Superior temporal gyrus (tissue), 1 donor: ENCODE results near the gene ADCY9.
"Not testable (repeated sequence)": the region's sequence is repeated elsewhere in the genome, so short reads cannot be mapped to it uniquely, and the experiment has no call there.

Source experiments
- DNase-seq: peaks from one replicate; pipeline ENCODE4 v3.0.0-alpha.2; 2016; ENCODE audit errors: extremely low spot score

ADCY9 gene

DNA sequence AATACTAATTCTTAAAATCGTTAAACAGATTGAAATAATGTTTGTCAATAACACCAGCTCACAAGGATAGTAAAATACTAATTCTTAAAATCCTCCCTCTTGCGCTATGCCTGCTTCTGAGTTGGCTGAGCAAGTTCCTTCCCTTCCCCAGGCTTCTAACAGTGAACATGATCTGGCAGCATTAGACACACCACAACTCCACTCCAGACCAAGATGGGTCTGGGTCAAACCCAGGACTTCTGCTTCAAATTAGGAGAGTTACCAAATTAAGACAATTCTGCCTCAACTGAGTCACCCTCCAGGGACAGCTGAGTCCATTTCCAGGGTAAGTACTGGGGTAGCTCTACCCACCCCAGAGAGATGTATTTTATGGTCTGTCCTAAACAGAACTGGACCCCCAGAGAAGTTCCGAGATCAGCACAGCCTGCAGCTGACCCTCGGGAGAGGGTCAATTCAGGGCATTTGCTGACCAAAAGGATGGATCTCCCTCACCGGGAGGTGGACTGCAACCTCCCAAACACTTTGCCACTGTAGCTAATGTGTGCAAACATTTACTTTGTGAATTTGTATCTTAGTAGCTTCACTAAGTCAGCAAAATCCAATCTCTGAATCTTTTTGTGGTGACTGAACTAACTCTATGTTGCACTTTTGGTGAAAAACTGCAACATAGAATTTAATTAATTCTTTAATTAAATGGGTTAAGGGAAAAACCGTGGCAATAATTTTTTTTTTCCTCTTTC lies 48.8 kb downstream of the ADCY9 start:
- no peak for DNase-seq

DNA sequence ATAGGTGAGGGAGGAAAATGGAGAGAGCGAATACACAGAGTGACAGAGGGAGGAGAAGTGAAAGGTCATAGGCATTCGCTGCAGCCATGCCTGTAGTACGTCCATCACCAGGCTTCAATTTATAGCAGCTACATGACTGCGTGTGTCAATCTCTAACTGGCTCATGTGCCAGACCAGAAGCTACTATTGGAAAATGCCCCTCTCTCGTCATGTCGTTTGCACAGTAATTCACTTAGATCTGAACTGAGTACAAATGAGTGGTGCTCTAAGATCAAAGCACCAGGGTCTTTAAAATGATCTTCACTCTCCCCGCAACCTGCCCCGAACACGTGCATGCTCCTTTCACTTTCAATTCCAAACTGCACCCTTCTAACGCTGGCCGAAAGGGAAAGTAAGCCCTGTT lies 51.3 kb downstream of the ADCY9 start:
- DNase-seq: no peak

DNA sequence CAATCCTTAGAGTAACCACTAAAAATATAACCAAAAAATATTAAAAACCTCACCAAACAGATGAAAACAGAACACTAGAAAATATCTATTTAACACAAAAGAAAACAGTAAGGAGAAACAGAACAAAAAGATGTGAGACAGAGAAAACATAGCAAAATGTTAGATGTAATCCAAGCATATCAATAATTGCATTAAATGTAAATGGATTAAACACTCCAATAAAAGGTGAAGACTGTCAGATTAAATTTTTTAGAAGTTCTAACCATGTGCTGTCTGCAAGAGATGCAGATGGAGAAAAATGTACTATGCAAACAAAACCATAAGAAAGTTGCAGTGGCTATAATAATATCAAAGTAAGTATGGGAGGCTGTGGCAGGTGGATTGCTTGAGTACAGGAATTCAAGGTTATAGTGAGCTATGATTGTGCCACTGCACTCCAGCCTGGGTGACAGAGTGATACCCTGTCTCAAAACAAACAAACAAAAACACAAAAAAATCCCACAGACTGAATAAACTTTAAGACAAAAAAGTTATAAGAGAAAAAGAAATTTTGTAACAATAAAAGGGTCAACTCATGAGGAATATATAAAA lies 53.9 kb downstream of the ADCY9 start:
- no peak for DNase-seq

DNA sequence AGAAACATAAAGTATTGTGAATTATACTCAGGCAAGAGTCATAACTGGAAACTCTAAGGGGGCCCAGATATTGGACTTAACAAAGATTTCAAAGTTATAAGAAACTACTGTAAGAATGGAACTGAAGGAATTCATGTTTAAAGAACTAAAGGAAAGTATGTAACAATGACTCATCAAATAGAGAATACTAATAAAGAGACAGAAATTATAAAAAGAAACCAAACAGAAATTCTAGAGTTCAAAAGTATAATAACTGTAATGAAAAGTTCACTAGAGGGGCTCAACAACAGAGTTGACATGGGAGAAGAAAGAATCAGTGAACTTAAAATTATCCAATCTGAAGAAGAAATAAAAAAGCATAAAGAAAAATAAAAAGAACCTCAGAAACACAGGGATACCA lies 55.4 kb downstream of the ADCY9 start:
- DNase-seq: no peak

DNA sequence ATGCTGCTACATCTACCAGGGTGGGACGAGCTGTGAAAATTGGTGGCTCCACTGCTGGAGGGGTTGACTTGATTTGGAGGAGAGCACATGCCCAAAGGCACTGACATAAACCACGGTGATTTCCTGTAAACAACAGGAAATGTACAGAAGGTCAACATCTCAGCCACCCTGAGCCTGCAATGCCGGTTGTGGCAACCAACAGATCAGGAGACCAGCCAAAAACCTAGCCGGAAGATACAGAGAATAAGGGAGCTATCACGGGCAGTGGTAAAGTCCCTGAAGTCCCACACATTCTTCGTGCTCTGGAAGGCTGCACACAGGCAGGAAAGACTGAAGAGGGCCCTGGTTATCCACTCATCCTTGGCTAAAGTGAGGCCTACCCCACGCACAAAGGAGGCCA lies 56.2 kb downstream of the ADCY9 start:
- no peak for DNase-seq

DNA sequence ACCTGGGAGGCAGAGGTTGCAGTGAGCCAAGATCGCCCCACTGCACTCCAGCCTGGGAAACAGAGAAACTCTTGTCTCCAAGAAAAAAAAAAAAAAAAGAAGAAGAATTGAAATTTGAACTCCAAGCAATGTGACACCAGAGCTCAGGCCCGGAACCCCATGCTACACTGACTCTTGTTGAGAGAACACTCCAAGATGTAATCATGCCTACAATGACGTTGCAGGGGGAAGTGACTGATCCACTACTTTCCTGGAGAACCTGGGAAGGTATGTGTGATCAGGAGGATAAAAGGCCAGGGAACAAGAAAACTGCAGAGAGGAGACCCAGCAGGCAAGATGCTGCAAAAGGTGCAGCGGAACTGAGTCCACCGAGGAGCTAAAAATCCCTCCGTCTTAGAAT lies 57.9 kb downstream of the ADCY9 start:
- no peak for DNase-seq

DNA sequence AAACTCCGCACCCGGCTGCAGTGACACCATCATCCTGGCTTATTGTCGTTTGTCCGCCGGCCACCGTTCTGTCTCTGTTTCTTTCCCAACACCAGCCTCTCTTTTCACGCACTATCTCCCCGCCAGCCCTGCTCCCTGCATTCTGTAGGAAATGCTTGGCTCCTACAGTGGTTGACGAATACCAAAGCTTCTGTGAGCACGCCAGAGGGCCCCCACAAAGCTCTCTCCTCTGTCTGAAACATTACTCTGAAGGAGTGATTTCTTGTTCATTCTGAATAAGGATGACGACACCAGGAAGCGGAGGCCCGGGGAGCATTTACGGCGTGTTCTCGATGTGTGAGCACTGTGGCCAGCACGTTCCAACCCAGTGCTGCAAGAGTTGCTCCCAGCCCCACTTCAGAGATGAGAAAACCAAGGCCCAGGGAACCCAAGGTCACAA lies 58.8 kb downstream of the ADCY9 start:
- no peak for DNase-seq

DNA sequence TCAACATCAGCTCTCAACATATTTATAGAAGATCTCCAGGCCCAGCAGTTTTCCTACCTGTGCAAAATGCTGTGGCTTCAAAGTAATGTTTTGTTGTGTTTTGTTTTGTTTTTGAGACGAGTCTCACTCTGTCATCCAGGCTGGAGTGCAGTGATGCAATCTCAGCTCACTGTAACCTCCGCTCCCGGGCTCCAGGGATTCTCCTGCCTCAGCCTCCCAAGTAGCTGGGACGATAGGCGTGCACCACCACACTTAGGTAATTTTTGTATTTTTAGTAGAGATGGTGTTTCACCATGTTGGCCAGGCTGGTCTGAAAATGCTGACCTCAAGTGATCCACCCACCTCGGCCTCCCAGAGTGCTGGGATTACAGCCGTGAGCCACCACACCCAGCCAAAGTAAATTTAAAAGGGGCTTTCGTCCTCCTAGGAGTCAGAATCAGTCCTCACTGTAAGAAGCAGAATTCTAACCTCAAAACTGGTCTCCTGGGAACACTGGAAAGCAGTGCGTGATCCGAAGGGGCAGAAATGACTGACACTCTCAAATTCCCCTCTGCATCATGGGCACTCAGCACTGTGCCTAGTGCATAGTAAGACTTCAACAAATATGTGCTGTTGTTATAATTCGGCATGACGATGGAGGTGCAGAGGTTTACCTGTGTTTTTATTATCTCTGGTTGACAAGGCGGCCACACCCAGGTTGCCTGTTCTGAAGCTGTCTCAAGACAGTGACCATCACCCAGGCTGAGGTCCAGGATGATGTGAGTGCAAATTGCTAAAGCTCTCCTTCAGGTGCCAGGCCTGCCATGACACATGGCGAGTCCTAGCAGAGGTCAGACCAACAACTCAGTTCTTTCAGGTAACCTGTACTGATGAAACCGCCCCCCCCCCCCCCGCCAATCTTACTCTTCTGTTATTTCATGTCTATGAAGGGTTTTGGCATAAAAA lies 59.8 kb downstream of the ADCY9 start:
- DNase-seq: no peak

DNA sequence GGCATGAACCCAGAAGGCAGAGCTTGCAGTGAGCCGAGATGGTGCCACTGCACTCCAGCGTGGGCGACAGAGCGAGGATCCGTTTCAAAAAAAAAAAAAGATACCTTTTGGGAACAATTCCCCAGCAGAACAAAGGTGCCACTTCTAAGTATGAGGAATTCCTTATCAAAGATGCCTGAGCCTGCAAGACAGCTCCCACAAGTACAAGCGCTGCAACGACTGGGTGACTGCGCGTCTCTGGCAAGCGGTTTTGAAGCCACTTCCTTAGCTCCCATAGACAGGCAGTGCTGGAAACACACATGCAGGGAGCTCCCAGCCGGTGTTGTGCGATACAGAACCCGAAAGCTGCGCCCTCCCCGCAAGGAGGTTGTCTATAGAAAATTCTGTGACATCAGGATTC lies 60.5 kb downstream of the ADCY9 start:
- DNase-seq: no peak

DNA sequence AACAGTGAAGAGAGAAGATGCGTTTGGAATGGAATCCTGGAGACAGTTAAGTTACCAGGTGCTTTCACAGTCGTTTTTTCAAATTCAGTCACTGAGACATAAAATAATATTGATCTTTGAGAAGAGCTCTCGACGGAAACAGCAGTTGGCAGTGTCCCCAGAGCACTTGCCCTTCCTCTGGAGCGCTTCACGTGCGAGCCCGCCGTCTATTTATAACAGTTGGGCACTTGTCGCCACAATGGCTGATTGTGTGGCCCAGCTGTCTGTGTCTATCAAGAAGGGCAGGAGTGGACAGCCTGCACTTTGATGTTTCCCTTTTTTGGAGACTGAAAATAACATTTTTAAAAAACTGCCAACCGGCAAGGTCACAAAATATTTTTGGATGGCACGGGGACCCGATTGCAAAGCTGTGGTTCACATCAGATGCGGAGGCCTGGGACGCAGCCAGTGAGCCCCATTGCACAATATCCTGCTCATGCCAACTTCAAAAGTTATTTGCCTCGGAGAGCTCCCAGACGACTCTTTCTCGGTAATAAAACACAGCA lies 62.9 kb downstream of the ADCY9 start:
- peak; percentile 84 for DNase-seq

DNA sequence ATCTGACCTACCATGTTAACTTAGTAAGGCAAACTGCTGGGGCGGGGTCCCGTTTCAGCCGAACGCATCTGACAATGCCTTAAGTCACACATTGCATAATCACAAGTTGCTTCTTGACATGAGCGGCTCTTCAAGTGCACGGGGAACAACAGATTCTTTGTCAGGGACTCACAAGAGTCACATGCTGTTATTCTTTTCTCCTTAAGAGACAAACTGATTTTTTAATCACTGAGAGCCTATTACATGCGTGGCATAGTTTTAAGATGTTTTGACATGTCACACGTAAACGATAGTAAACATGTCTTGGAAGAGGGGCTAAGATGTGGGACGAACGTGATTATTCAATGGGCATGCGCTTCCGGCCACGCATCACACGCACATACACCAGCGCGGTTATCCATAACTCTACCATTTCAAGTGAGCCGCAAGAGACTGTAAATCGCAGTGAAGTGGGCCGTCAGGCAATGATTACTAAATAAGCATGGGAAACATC lies 63.4 kb downstream of the ADCY9 start:
- DNase-seq: peak; percentile 63

DNA sequence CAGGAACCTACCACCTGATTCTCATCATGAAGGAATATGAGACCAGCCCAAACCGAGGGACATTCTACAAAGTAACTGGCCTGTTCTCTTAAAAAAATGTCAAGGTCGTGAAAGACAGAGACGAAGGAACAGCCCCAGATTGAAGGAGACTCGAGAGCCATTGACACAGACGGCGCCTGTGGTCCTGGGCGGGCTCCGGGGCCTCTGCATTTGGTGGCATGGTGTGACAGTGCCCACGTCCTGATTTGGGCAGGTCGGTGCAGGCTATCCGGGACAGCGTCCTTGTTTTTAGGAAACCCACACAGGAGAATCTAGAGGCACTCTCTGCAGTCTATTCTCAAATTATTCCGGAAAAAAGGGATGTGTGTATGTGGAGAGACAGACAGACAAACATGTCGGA lies 64.1 kb downstream of the ADCY9 start:
- no peak for DNase-seq

DNA sequence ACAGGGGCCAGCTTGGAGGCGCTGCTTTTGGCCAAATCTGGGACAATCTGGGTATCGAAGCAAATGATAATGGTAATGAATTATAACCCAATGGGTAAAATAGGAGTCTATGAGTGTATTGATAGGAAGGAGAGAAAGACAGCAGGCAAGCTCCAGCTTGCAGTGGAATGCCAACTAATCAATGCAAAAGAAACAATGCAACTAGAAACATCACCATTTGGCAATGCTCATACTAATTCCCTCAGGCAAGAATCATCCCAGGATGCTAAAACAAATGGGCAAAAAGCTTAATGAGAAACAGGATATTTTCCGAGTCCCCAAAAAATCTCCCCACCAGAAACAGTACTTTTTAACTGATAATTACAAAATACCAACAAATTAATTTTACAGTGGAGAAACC lies 64.7 kb downstream of the ADCY9 start:
- DNase-seq: no peak

DNA sequence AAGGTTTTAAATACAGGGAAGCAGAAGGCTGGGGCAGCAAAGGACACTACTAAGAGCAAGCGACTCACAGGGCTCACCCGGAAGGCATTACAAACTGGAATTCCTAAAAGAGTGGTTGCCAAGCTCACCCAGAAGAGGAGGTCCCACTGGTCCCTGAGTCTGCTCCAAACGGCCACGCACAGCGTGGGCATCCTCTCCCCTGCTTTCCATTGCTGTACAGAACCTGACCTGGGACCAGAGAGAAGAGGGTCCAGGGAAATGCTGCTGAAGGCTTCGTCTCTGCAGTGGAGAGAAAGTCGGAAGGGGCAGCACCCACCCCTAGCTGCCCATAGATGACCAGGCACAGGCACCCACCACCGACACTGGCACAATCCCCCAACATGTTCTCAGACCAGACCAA lies 67.2 kb downstream of the ADCY9 start:
- no peak for DNase-seq

DNA sequence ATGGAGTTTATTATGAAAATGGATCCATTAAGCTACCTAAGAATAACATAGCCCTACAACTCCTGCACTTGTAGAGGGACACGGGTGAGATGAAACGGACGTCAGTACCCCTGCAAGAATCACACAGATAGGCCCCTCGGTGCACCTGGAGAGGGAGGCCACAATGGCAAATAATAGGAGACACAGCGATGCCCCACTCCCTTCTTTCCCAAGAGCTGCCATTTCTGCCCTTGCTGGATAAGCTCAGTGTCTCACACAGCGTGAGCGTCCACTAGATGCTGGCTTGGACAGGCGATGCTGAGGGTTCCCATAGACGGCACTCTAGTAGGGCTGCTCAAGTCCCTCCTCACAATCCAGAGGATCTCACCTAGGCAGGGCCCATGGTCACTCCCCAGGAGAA lies 67.8 kb downstream of the ADCY9 start:
- no peak for DNase-seq

DNA sequence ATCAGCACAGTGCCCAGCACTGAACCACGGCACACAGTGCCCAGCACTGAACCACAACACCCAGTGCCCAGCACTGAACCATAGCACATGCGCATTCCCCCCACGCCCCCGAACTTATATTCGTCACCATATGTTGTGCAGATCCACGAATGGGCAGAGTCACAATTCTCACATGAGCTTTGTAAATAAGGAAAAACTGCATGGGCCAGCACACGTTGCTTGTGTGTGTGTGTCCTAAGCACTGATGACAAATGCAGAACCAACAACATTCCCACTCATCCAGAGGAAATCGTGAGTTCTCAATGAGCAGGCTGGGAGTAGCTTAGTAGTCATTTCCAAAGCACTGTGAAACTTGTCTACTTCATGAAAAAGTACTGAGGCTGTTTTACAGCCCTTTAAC lies 70.0 kb downstream of the ADCY9 start:
- DNase-seq: no peak

DNA sequence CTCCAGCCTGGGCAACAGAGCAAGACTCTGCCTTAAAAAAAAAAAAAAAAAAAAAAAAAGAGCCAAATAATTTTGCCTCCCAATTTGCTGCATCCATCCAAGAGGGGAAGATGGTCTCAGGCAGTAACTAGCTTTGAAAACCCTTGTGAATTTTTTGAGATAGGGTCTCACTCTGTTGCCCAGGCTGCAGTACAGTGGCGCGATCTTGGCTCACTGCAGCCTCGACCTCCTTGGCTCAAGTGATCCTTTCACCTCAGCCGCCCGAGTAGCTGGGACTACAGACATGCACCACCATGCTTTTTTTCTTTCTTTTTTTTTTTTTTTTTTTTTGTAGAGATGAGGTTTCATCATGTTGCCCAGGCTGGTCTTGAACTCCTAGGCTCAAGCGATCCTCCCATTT lies 70.7 kb downstream of the ADCY9 start:
- DNase-seq: not testable (repeated sequence)

DNA sequence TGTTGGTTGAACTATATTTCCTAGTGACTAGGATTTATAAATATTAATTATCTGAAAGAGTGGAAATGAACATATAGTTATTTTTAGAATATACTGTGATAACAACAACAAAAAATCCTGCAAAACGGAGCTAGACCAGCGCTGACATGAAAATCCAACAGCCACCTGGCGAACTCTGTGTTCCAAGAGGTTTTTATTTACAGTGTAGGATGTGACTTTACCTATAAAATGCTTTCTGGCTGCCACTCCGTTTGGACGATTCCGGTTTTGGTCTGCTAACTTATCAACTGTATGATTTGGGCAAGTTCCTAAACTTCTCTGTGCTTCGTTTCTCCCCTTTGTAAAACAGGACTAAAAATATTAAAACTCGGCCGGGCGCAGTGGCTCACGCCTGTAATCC lies 73.7 kb downstream of the ADCY9 start:
- no peak for DNase-seq

DNA sequence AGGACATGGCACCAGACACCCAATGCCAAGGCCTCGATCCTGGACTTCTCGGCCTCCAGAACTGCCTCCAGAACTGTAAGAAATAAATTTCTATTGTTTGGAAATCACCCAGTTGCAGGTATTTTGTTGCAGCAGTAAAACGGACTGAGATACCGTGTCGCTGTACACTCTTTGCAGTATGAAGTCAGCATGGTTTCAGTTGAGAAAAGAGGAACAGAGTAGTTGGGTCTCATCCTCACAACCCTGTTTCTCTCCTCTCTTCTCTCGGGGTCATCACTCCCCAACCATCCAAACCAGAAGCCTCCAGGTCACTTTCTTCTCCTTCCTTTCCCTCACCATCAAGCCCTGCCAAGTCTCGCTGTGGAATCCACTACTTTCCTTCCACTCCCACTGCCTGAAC lies 77.8 kb downstream of the ADCY9 start:
- DNase-seq: no peak

DNA sequence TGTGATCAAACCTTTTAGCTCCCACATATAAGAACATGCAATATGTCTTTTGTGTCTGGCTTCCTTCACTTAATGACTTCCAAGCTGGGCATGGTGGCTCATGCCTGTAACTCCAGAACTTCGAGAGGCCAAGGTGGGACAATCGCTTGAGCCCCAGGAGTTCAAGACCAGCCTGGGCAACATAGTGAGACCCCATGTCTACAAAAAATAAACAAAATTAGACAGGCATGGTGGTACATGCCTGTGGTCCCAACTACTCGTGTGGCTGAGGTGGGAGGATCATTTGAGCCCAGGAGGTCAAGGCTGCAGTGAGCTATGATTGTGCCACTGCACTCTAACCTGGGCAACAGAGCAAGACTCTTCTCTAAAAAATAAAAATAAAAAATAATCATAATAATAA lies 79.3 kb downstream of the ADCY9 start:
- DNase-seq: not testable (repeated sequence)

DNA sequence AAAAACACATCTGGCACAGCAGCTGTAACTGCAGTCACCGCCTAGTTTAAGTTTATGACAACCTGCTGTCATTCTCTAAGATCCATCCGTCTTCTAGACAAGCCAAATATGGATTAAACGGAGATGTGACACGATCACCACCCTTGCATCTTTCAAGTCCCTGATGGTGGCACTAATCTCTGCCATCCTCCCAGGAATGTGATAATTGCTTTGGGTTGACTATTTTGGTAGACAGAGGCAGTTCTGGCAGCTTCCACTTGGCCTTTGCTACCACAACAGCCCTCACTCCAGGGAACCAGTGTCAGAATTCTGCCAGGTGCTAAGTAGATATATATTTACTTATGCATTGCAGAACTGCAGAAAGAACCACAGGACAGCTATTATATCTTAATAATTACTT lies 81.3 kb downstream of the ADCY9 start:
- DNase-seq: no peak

DNA sequence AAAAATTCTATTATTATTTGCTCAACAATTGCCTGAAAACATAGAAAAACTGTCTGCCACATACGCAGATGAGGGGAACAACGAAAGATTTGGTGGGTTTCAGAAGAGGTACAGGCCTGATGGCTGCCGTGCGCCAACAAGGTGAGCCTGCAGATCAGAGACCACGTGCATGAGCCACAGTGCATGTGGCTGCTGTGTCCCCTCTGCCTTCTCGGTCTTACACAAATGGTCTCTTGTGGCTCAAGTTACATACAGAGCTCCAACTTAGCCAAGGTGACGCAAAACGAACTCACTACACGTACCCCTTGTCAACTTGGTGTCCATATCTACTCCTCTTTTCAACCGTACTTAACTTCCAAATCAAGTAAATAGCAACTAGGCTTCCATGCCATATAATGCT lies 82.3 kb downstream of the ADCY9 start:
- DNase-seq: no peak
